ENCODE results near the gene ECHS1. TPM values are rescaled to one million over a fixed set of nuclear protein-coding genes. Genes with fewer than 3 reads are reported as not detected.

ECHS1 gene
- total and polyA plus RNA-seq, 10 of the 15 experiments (the other 5 are each of a cell fraction or from before 2014, with no cell fraction given), result 32.7 to 164 (median 62.4) TPM

DNA sequence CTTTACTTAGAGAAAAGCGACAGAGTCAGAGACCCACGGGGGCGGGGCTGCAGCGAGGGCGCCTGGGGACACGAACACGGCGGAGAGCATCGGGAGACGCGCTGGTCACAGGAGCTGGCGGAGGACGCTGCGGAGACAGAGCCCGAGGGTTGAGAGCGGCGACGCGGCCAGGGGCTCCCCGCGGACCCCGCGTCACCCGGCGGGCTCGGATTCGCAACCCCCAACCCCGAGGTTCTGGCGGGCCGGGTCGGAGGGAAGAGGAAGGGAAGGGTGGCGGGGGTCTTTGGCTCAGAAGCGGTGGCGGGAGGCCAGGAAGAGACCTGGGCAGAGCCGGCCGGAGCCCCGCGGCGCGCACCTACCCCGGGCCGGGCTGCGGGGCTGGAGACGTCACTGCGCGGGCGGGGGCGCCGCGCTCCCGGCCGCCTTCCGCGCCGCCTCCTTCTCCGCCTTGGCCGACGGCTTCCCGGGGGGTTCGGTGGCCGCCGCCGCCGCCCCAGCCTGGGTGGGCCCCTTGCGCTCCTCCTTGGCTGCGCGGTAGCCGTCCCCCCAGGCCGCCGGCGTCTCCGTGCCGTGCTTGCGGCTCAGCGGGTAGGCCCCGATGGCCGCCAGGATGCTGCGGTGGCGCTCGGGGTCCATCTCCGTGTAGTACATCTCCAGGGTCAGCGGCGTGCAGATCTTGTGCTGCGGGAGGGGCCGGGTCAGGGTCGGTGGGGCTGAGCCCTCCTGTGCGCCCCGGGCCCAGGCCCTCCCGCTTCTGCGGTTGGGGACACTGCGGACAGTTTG is 47.5 kb downstream of the ECHS1 start:
- WGBS (ENCODE audit: insufficient coverage, insufficient replicate concordance, low lambda C conversion rate, missing lambda C conversion rate), result 10% methylated on average over 48 of the region's 91 CpGs
- H3K27me3 ChIP-seq (replicated peaks in 1 of 2; ENCODE audit: control insufficient read depth in 2 of 2, insufficient read depth in 2 of 2, low read length in 1 of 2), result peaks cover 4 to 5% of the 10 kb centered on the region in 2 experiments
- peak overlapping the region; percentile 25; the same call in 1 of the 2 replicates for H3K4me2 ChIP-seq (ENCODE audit: control insufficient read depth, insufficient read depth)
- H3K4me3 ChIP-seq, result no peak overlapping the region
- RAD21 ChIA-PET (ENCODE audit: unreplicated experiment), result no interaction called here
- no peak for FAIRE-seq
- H3K4me1 ChIP-seq (ENCODE audit: control insufficient read depth, insufficient read depth, low read length), result no peaks in the 10 kb centered on the region
- intact Hi-C loops (cut with micrococcal nuclease; ENCODE audit: unreplicated experiment), result loop anchor here (5.0 kb wide), 1 partner anchor 67 kb away; the partner anchor contains the start of gene MTG1
- CTCF ChIA-PET, result no interaction called here
- no TSS peak for BruUV-seq (replicated peaks)
- H2AFZ ChIP-seq (ENCODE audit: control insufficient read depth, low read depth, low read length), result no peak overlapping the region
- in situ Hi-C loops (cut with MboI), result loop anchor here (5.0 kb wide), 1 partner anchor 172 kb away; no protein-coding TSS in a partner anchor
- H3K27ac ChIP-seq (ENCODE audit: control insufficient read depth, insufficient read depth), result no peak overlapping the region
- POLR2A ChIA-PET, result no interaction called here
- no peak for DNase-seq (ENCODE audit: low read depth, low spot score)
- H3K9ac ChIP-seq (ENCODE audit: control insufficient read depth, insufficient read depth, low read length), result no peak overlapping the region
- ATAC-seq, result no peak
- no peaks in the 10 kb centered on the region for H3K79me2 ChIP-seq (ENCODE audit: control insufficient read depth, insufficient read depth, low read length)
- TF ChIP-seq SUZ12 (IDR thresholded peaks at IDR 0.05; ENCODE audit: unreplicated experiment) (peak; percentile 80), BMI1 (IDR thresholded peaks at IDR 0.05; ENCODE audit: borderline replicate concordance) (no peak)
- no peaks in the 10 kb centered on the region for H3K36me3 ChIP-seq (ENCODE audit: control insufficient read depth in 2 of 2, insufficient read depth in 2 of 2, low read length in 1 of 2)
- SMC1A ChIA-PET (ENCODE audit: uncharacterized antibody, unreplicated experiment), result no interaction called here
- H4K20me1 ChIP-seq (ENCODE audit: control insufficient read depth, insufficient read depth), result no peaks in the 10 kb centered on the region
- H3K9me3 ChIP-seq (replicated peaks; ENCODE audit: control insufficient read depth, insufficient read depth, low read length), result no peaks in the 10 kb centered on the region; the same call in 2 of the 3 replicates

GRCh38 chr10:133324857-133325260 is 48.3 kb downstream of the ECHS1 start:
- FAIRE-seq, result no peak
- Histone ChIP-seq H3K27ac (ENCODE audit: control insufficient read depth, insufficient read depth) (no peak overlapping the region), H2AFZ (ENCODE audit: control insufficient read depth, low read depth, low read length) (no peak overlapping the region), H3K9me3 (replicated peaks; ENCODE audit: control insufficient read depth, insufficient read depth, low read length) (no peaks in the 10 kb centered on the region; the same call in 2 of the 3 replicates), H3K27me3 (replicated peaks in 1 of 2; ENCODE audit: control insufficient read depth in 2 of 2, insufficient read depth in 2 of 2, low read length in 1 of 2) (peaks cover 4 to 5% of the 10 kb centered on the region in 2 experiments), H3K36me3 (ENCODE audit: control insufficient read depth in 2 of 2, insufficient read depth in 2 of 2, low read length in 1 of 2) (no peaks in the 10 kb centered on the region), H4K20me1 (ENCODE audit: control insufficient read depth, insufficient read depth) (no peaks in the 10 kb centered on the region), H3K4me1 (ENCODE audit: control insufficient read depth, insufficient read depth, low read length) (no peaks in the 10 kb centered on the region), H3K4me2 (ENCODE audit: control insufficient read depth, insufficient read depth) (no peak overlapping the region), H3K4me3 (no peak overlapping the region), H3K79me2 (ENCODE audit: control insufficient read depth, insufficient read depth, low read length) (no peaks in the 10 kb centered on the region), H3K9ac (ENCODE audit: control insufficient read depth, insufficient read depth, low read length) (no peak overlapping the region)
- ChIA-PET POLR2A (no interaction called here), CTCF (interaction anchor here (1.9 kb wide), 1 partner anchor 9 kb away, joined by 4 read pairs; no protein-coding TSS in a partner anchor), SMC1A (ENCODE audit: uncharacterized antibody, unreplicated experiment) (no interaction called here), RAD21 (ENCODE audit: unreplicated experiment) (no interaction called here)
- in situ Hi-C loops (cut with MboI) (loop anchor here (5.0 kb wide), 1 partner anchor 172 kb away; no protein-coding TSS in a partner anchor), intact Hi-C loops (cut with micrococcal nuclease; ENCODE audit: unreplicated experiment) (loop anchor here (5.0 kb wide), 1 partner anchor 67 kb away; the partner anchor contains the start of gene MTG1)
- 49% methylated on average over 15 of the region's 20 CpGs for WGBS (ENCODE audit: insufficient coverage, insufficient replicate concordance, low lambda C conversion rate, missing lambda C conversion rate)
- no TSS peak for BruUV-seq (replicated peaks)
- no peak for DNase-seq (ENCODE audit: low read depth, low spot score)
- no peak for ATAC-seq
- TF ChIP-seq SPI1 (IDR thresholded peaks at IDR 0.05; ENCODE audit: borderline replicate concordance, insufficient read depth, low read depth, low read length), result no peak
- TF ChIP-seq MTA2 (IDR thresholded peaks at IDR 0.05; ENCODE audit: low read depth), result no peak
- no peak for TF ChIP-seq NR2C2 (IDR thresholded peaks at IDR 0.05; ENCODE audit: borderline replicate concordance, control insufficient read depth, insufficient read length, low read depth)
- no peak for TF ChIP-seq EGR1 (IDR thresholded peaks at IDR 0.05; ENCODE audit: borderline replicate concordance in 1 of 2, low read depth in 2 of 2, low read length in 2 of 2)
- no peak for TF ChIP-seq HDAC2 (IDR thresholded peaks at IDR 0.05)
- TF ChIP-seq SRF (IDR thresholded peaks at IDR 0.05; ENCODE audit: low read depth in 2 of 2, low read length in 2 of 2), result no peak
- TF ChIP-seq PAX5 (IDR thresholded peaks at IDR 0.05; ENCODE audit: borderline replicate concordance, low read depth, low read length), result no peak
- TF ChIP-seq NFYB (IDR thresholded peaks at IDR 0.05; ENCODE audit: insufficient read depth, low read depth, low read length), result no peak
- TF ChIP-seq JUND (IDR thresholded peaks at IDR 0.05; ENCODE audit: low read depth, low read length), result no peak
- TF ChIP-seq ZNF384 (IDR thresholded peaks at IDR 0.05; ENCODE audit: borderline replicate concordance, low read depth, low read length), result no peak
- TF ChIP-seq, protein P1, sequence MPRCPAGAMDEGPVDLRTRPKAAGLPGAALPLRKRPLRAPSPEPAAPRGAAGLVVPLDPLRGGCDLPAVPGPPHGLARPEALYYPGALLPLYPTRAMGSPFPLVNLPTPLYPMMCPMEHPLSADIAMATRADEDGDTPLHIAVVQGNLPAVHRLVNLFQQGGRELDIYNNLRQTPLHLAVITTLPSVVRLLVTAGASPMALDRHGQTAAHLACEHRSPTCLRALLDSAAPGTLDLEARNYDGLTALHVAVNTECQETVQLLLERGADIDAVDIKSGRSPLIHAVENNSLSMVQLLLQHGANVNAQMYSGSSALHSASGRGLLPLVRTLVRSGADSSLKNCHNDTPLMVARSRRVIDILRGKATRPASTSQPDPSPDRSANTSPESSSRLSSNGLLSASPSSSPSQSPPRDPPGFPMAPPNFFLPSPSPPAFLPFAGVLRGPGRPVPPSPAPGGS (IDR thresholded peaks at IDR 0.05; ENCODE audit: borderline replicate concordance, insufficient read depth, low read depth, low read length, poor library complexity, severe bottlenecking), result no peak

Measured in GM12878 (cell line).